ENCODE results near the gene KCNG2. TPM values are rescaled to one million over a fixed set of nuclear protein-coding genes. Genes with fewer than 3 reads are reported as not detected.
"Not testable (repeated sequence)": the region's sequence is repeated elsewhere in the genome, so short reads cannot be mapped to it uniquely, and the experiment has no call there.

The KCNG2 gene
- total and polyA plus RNA-seq, 9 of the 15 experiments (the other 6 are each of a cell fraction or from before 2014, with no cell fraction given), result not detected

GRCh38 chr18:79752946-79753345 is 44.8 kb upstream of the KCNG2 start:
- in situ Hi-C loops (cut with MboI); H2AFZ ChIP-seq (ENCODE audit: low read depth, low read length); FAIRE-seq; H3K9ac ChIP-seq (ENCODE audit: insufficient read depth in 1 of 2, low read depth in 2 of 2, low read length in 2 of 2); CTCF ChIA-PET (ENCODE audit: low intra/inter-chr PET ratio); BruUV-seq (replicated peaks); H3K9me1 ChIP-seq (ENCODE audit: control insufficient read depth, insufficient read depth, low read length); intact Hi-C loops (cut with micrococcal nuclease); H3K4me2 ChIP-seq (ENCODE audit: insufficient read depth, low read length); H3K4me3 ChIP-seq; H3K79me2 ChIP-seq (ENCODE audit: control insufficient read depth, insufficient read depth, low read length); ATAC-seq; DNase-seq (ENCODE audit: extremely low read depth in 1 of 4, low spot score in 3 of 4); H3K4me1 ChIP-seq (replicated peaks in 1 of 2; ENCODE audit: control insufficient read depth in 2 of 2, insufficient read depth in 2 of 2, low read length in 2 of 2); H4K20me1 ChIP-seq (replicated peaks; ENCODE audit: control insufficient read depth, insufficient read depth, low read length); H3K27me3 ChIP-seq (ENCODE audit: control insufficient read depth in 2 of 2, insufficient read depth in 2 of 2, low read length in 2 of 2); POLR2A ChIA-PET; H3K9me3 ChIP-seq (replicated peaks; ENCODE audit: control insufficient read depth, insufficient read depth, low read depth, low read length); H3K27ac ChIP-seq (ENCODE audit: extremely low read depth, low read depth, low read length): not testable (repeated sequence)
- peaks cover 12% of the 10 kb centered on the region; the same call in 1 of the 3 replicates for H3K36me3 ChIP-seq (ENCODE audit: control insufficient read depth, insufficient read depth, low read length)
- 88% methylated on average over 2 of the region's 8 CpGs for WGBS (ENCODE audit: insufficient coverage, low coverage, missing lambda C conversion rate)
- TF ChIP-seq, protein P1, sequence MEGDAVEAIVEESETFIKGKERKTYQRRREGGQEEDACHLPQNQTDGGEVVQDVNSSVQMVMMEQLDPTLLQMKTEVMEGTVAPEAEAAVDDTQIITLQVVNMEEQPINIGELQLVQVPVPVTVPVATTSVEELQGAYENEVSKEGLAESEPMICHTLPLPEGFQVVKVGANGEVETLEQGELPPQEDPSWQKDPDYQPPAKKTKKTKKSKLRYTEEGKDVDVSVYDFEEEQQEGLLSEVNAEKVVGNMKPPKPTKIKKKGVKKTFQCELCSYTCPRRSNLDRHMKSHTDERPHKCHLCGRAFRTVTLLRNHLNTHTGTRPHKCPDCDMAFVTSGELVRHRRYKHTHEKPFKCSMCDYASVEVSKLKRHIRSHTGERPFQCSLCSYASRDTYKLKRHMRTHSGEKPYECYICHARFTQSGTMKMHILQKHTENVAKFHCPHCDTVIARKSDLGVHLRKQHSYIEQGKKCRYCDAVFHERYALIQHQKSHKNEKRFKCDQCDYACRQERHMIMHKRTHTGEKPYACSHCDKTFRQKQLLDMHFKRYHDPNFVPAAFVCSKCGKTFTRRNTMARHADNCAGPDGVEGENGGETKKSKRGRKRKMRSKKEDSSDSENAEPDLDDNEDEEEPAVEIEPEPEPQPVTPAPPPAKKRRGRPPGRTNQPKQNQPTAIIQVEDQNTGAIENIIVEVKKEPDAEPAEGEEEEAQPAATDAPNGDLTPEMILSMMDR (IDR thresholded peaks at IDR 0.05 in 2 of 3, conservative IDR thresholded peaks at IDR 0.05 in 1 of 3; ENCODE audit: insufficient read depth in 2 of 3, low read depth in 1 of 3, low read length in 3 of 3), result peak in 1 of 3 experiments; percentile 28; a peak in 2 of 6 replicates

GRCh38 chr18:79753391-79753851 is 44.3 kb upstream of the KCNG2 start:
- ChIA-PET POLR2A (interaction anchor here (0.6 kb wide), 1 partner anchor 311 kb away, joined by 3 read pairs; no protein-coding TSS in a partner anchor), CTCF (ENCODE audit: low intra/inter-chr PET ratio) (no interaction called here)
- no peak overlapping the region for H3K4me3 ChIP-seq
- H3K27ac ChIP-seq (ENCODE audit: extremely low read depth, low read depth, low read length), result no peak overlapping the region
- H3K27me3 ChIP-seq (ENCODE audit: control insufficient read depth in 2 of 2, insufficient read depth in 2 of 2, low read length in 2 of 2), result no peaks in the 10 kb centered on the region
- no peak overlapping the region for H3K4me2 ChIP-seq (ENCODE audit: insufficient read depth, low read length)
- no peak for DNase-seq (ENCODE audit: extremely low read depth in 1 of 4, low spot score in 3 of 4)
- no peaks in the 10 kb centered on the region for H3K9me1 ChIP-seq (ENCODE audit: control insufficient read depth, insufficient read depth, low read length)
- intact Hi-C loops (cut with micrococcal nuclease), result no loop called here
- in situ Hi-C loops (cut with MboI), result no loop called here
- H3K36me3 ChIP-seq (ENCODE audit: control insufficient read depth, insufficient read depth, low read length), result peaks cover 12% of the 10 kb centered on the region; the same call in 1 of the 3 replicates
- H3K4me1 ChIP-seq (replicated peaks in 1 of 2; ENCODE audit: control insufficient read depth in 2 of 2, insufficient read depth in 2 of 2, low read length in 2 of 2), result no peaks in the 10 kb centered on the region
- H2AFZ ChIP-seq (ENCODE audit: low read depth, low read length), result no peak overlapping the region
- ATAC-seq, result no peak
- no peak overlapping the region for H3K9ac ChIP-seq (ENCODE audit: insufficient read depth in 1 of 2, low read depth in 2 of 2, low read length in 2 of 2)
- H4K20me1 ChIP-seq (replicated peaks; ENCODE audit: control insufficient read depth, insufficient read depth, low read length), result no peaks in the 10 kb centered on the region
- H3K9me3 ChIP-seq (replicated peaks; ENCODE audit: control insufficient read depth, insufficient read depth, low read depth, low read length), result no peaks in the 10 kb centered on the region
- 92% methylated on average over 14 of the region's 27 CpGs for WGBS (ENCODE audit: insufficient coverage, low coverage, missing lambda C conversion rate)
- no peak for FAIRE-seq
- H3K79me2 ChIP-seq (ENCODE audit: control insufficient read depth, insufficient read depth, low read length), result no peaks in the 10 kb centered on the region
- no TSS peak for BruUV-seq (replicated peaks)
- no peak for TF ChIP-seq FOXK1 (CRISPR knock-in tag; IDR thresholded peaks at IDR 0.05; ENCODE audit: borderline replicate concordance)
- TF ChIP-seq CBX5 (IDR thresholded peaks at IDR 0.05; ENCODE audit: borderline replicate concordance, low read depth), result no peak
- TF ChIP-seq TEAD2 (tag; IDR thresholded peaks at IDR 0.05), result no peak
- TF ChIP-seq HLTF (IDR thresholded peaks at IDR 0.05), result no peak
- no peak for TF ChIP-seq SNIP1 (IDR thresholded peaks at IDR 0.05; ENCODE audit: low read depth)
- TF ChIP-seq, protein P2, sequence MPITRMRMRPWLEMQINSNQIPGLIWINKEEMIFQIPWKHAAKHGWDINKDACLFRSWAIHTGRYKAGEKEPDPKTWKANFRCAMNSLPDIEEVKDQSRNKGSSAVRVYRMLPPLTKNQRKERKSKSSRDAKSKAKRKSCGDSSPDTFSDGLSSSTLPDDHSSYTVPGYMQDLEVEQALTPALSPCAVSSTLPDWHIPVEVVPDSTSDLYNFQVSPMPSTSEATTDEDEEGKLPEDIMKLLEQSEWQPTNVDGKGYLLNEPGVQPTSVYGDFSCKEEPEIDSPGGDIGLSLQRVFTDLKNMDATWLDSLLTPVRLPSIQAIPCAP (CRISPR knock-in tag; IDR thresholded peaks at IDR 0.05; ENCODE audit: borderline replicate concordance), result no peak
- TF ChIP-seq, protein P3, sequence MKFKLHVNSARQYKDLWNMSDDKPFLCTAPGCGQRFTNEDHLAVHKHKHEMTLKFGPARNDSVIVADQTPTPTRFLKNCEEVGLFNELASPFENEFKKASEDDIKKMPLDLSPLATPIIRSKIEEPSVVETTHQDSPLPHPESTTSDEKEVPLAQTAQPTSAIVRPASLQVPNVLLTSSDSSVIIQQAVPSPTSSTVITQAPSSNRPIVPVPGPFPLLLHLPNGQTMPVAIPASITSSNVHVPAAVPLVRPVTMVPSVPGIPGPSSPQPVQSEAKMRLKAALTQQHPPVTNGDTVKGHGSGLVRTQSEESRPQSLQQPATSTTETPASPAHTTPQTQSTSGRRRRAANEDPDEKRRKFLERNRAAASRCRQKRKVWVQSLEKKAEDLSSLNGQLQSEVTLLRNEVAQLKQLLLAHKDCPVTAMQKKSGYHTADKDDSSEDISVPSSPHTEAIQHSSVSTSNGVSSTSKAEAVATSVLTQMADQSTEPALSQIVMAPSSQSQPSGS (CRISPR knock-in tag; IDR thresholded peaks at IDR 0.05), result no peak
- TF ChIP-seq, protein P4, sequence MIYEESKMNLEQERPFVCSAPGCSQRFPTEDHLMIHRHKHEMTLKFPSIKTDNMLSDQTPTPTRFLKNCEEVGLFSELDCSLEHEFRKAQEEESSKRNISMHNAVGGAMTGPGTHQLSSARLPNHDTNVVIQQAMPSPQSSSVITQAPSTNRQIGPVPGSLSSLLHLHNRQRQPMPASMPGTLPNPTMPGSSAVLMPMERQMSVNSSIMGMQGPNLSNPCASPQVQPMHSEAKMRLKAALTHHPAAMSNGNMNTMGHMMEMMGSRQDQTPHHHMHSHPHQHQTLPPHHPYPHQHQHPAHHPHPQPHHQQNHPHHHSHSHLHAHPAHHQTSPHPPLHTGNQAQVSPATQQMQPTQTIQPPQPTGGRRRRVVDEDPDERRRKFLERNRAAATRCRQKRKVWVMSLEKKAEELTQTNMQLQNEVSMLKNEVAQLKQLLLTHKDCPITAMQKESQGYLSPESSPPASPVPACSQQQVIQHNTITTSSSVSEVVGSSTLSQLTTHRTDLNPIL (CRISPR knock-in tag; IDR thresholded peaks at IDR 0.05), result no peak

All from K562 (cell line).